Activated naive CD4-positive, alpha-beta T cell treated with Interleukin-2 at 50 U/mL for 16 hours (primary cell): ENCODE results near the gene DRICH1.
"Not testable (repeated sequence)": the region's sequence is repeated elsewhere in the genome, so short reads cannot be mapped to it uniquely, and the experiment has no call there.

Experiments used
- DNase-seq: peaks from one replicate; pipeline ENCODE4 v3.0.0-alpha.2; 2020

DRICH1 gene

DNA sequence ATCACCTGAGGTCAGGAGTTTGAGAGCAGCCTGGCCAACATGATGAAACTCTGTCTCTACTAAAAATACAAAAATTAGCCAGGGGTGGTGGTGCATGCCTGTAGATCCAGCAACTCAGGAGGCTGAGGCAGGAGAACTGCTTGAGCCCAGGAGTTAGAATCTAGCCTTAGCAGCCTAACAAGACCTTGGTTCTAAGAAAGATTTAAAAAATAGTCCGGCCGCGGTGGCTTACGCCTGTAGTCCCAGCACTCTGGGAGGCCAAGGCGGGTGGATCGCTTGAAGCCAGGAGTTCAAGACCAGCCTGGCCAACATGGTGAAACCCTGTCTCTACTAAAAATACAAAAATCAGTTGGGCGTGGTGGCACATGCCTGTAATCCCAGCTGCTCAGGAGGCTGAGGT, 14.4 kb upstream of the DRICH1 start:
- DNase-seq: not testable (repeated sequence)

- not testable (repeated sequence) for DNase-seq
Observed at GRCh38 chr22:23640206-23640605, 8.1 kb upstream of the DRICH1 start.

GRCh38 chr22:23639661-23640060, 7.5 kb upstream of the DRICH1 start:
- no peak for DNase-seq

- no peak for DNase-seq
Observed at GRCh38 chr22:23638611-23639010, 6.5 kb upstream of the DRICH1 start.

GRCh38 chr22:23635291-23635690, 3.2 kb upstream of the DRICH1 start:
- not testable (repeated sequence) for DNase-seq

DNA sequence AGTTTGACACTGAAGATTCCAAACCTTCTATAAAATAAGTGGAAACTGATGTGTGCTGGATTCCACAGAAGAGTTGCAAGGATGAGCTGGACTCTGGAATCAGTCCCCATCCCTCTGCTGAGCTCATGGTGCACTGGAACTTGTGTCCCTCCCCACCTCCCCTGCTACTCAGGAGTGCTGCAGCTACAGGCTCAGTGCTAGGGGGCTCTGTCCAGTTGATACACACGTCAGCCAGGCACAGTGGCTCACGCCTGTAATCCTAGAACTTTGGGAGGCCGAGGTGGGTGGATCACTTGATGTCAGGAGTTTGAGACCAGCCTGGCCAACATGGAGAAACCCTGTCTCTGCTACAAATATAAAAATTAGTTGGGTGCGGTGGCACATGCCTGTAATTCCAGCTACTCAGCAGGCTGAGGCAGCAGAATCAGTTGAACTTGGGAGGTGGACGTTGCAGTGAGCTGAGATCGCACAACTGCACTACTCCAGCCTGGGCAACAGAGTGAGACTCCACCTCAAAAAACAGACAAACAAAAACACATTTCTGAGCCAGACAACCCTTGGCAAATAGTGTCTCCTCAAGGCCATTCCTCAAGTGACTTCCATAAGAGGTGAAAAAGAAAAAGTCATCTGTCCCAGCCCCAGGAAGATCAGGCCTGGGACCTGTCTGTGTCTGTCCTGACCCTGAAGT, 3.9 kb downstream of the DRICH1 start:
- not testable (repeated sequence) for DNase-seq

DNA sequence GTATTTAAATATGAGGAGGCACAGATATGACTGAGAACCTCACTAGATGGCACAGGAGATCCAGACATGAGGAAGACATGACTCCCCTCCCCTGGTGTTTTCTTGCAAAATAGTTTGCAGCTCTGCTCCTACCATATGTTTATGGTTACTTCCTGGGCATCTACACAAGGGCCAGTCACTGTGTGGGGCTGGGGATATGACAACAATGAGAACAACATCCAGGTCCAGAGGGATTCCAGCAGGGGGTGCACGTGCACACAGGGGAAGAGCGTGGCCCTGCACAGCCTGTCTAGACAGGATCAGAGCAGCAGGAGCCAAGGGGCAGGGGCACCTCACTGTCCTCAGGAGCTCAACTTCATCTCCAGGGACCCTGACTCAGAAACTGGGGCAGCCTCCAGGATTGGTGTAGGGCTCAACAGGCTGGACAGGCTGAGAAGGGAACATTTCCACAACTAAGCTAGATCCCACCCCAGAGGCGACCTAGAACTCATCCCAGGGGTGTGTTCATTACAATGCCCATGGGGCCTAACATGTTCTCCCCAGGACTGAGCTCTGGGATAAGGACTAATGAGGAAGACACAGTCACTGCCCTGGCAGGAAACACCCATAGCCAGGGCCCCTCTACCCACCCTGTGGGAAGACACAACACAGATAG, 4.6 kb downstream of the DRICH1 start:
- peak; percentile 62 for DNase-seq

GRCh38 chr22:23626286-23626975, 5.7 kb downstream of the DRICH1 start:
- no peak for DNase-seq

DNA sequence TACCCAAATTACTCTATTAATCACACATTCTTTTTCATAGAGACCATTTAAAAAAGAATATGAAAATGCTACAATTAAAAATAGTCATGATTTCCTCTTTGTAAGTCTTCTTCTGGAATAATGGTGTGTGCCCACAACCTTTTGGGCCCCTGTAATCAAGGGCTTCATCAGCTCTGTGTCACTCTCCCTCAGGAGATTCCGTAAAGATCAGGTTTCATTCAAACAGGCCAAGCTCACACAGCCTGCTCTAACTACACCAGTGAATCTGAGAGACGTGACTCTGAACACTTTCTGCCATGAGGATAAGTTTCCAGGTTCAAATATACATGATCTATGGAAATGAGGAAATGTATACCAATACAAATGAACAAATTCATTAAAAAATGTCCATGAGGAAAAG, 9.5 kb downstream of the DRICH1 start:
- DNase-seq: no peak

- not testable (repeated sequence) for DNase-seq
Observed at GRCh38 chr22:23621916-23622315, 10.2 kb downstream of the DRICH1 start.

GRCh38 chr22:23621082-23621780, 10.9 kb downstream of the DRICH1 start:
- no peak for DNase-seq

GRCh38 chr22:23613193-23613972, 18.7 kb downstream of the DRICH1 start:
- DNase-seq: no peak

- DNase-seq: no peak
Observed at GRCh38 chr22:23609983-23610781, 21.9 kb downstream of the DRICH1 start.

DNA sequence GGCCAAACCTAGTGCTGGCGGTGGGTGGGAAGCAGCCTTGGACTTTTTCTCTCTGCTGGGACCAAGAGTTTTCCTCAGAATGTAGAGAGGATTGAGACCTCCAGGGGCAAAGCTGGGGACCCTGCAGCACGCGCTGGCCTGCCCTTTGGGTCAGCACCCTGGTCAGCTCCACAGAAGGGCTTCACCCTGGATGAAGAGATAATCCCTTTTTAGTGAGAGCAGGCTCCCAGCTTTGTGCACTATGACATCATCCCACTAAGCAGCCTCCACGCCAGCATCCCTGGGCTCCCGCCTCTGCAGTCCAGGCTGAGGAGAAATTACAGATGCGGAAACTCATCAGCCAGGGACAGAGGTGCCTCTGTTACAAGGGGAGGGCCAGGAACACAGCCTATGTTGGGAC, 23.5 kb downstream of the DRICH1 start:
- no peak for DNase-seq

- no peak for DNase-seq
Observed at GRCh38 chr22:23606204-23607131, 25.7 kb downstream of the DRICH1 start.

DNA sequence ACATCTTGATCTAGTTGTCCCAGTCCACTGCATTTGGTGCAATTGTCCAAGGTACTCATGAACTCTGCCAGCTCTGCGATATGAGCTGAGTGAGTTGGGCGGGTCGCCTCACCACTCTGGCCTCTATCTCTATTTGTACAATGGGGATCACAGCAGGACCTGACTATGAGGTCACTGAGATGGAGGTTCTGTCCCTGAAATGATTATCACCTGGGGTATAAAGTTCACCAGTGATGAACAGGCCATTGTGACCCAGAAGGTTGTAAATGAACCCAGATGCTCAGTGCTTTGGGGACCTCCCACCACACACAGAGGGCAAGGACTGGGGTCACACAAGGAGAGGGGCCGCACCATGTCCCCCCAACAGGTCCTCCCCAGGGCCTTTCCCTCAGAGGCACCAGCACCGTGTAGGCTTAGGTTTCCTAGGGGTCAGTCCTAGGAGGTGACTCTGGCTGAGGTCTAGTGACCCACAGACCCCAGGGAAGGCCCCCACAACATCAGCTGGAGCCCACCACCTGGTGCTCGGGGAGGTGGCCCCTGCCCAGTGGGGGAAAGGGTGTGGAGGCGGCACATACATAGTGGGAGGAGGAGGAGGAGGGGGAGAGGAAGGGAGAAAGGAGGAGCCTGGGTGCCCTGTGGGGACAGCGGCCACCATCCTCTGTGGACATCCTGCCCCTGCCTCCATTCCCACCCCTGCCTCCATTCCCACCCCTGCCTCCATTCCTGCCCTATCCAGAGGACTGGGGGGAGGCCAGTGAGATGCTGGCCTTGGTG, 27.0 kb downstream of the DRICH1 start:
- DNase-seq: no peak

GRCh38 chr22:23603266-23603665, 28.9 kb downstream of the DRICH1 start:
- no peak for DNase-seq

- no peak for DNase-seq
Observed at GRCh38 chr22:23598805-23599518, 33.2 kb downstream of the DRICH1 start.
